Mononuclear cell (primary cell): Measurements from ENCODE around the gene CTTNBP2. TPM values are rescaled to one million over a fixed set of nuclear protein-coding genes. Genes with fewer than 3 reads are reported as not detected.

Experiments
- H3K27me3 ChIP-seq: 2 replicates; pipeline ENCODE4 v1.6.0; 2011; ENCODE audit warnings: low read length, control low read depth; ENCODE audit not compliant: insufficient read depth
- H3K4me1 ChIP-seq: 2 replicates; pipeline ENCODE4 v1.5.1; 2011; ENCODE audit warnings: mild to moderate bottlenecking, low read length, control low read depth; ENCODE audit not compliant: insufficient read depth
- H3K4me3 ChIP-seq: 2 replicates; pipeline ENCODE4 v1.5.1; 2011; ENCODE audit warnings: mild to moderate bottlenecking, low read length, moderate library complexity
- H3K9me3 ChIP-seq: 2 replicates; pipeline ENCODE4 v1.5.1; 2011; ENCODE audit warnings: low read depth, mild to moderate bottlenecking, control low read depth, low read length
- total RNA-seq: library from RNA; depleted of rRNA; stranded (reverse); fragments of >200 nt; gene quantifications from one replicate; pipeline ENCODE4 v1.2.3, GENCODE V29; 2012

The CTTNBP2 gene
- total RNA-seq, 1 donor: 0.10 TPM

GRCh38 chr7:117811696-117812095 is 61.5 kb downstream of the CTTNBP2 start:
- H3K4me1 ChIP-seq: no peaks in the 10 kb centered on the region

GRCh38 chr7:117810642-117811512 is 62.4 kb downstream of the CTTNBP2 start:
- Histone ChIP-seq H3K4me3 (no peak overlapping the region), H3K27me3 (no peaks in the 10 kb centered on the region), H3K4me1 (no peaks in the 10 kb centered on the region), H3K9me3 (no peaks in the 10 kb centered on the region)

More at GRCh38 chr7:117811696-117812095, 61.5 kb downstream of the CTTNBP2 start:
- Histone ChIP-seq H3K27me3 (no peaks in the 10 kb centered on the region), H3K9me3 (no peaks in the 10 kb centered on the region), H3K4me3 (no peak overlapping the region)

DNA sequence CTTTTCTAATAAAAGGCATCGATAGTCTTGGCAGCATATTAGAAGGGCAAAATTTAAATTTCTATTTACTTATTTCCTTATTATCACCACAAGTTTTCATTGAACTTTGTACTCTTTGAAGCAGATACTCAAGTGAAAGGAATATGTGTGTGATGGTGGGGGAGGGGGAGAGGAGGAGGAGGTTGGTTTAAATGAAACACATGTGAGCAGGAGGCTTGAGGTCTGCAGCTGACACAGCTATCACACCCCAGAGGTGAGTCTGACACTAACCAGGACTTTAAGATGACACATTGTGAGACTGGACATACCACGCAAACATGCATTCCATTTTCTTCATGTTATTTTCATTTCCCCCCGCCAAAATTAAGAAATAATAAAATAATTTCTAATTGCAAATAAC is 63.3 kb downstream of the CTTNBP2 start:
- no peaks in the 10 kb centered on the region for H3K4me1 ChIP-seq
- no peaks in the 10 kb centered on the region for H3K9me3 ChIP-seq
- no peaks in the 10 kb centered on the region for H3K27me3 ChIP-seq
- no peak overlapping the region for H3K4me3 ChIP-seq

DNA sequence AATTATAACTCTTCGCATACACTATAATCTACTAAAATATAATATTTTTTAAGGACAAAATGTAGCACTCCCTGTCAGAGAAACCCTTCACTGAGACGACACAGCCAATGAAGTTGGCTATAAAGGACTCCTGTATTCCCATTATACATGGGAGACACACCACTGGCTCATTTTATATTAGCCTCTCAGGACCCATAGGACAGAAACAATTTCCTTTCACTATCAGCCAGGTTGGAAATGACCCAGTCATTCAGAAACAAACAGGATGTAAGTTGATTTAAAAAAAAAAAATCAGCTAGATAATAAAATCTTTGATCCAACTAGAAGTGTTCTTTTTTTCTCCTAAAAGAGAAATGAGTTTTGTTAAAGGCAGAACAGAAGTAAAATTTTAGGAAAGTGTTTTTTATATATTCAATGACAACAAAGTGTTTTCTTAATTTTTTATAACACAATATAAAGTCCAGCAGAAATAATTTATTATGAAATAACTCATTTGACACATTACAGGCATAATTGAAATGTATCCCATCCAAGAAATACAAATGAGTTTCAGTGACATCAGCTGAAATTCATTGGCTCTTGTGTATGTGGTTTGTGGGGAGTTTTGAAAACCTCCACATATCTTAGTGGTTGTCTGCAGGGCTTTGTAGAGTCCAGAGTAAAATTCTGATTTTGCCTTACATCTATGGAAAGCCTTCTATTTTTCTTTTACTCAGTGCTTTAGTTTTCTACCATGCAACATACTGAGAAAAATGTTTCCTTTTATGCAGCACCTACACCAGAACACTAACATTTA is 64.1 kb downstream of the CTTNBP2 start:
- no peaks in the 10 kb centered on the region for H3K27me3 ChIP-seq
- H3K9me3 ChIP-seq: no peaks in the 10 kb centered on the region
- H3K4me3 ChIP-seq: no peak overlapping the region
- no peaks in the 10 kb centered on the region for H3K4me1 ChIP-seq

- no peaks in the 10 kb centered on the region for H3K4me1 ChIP-seq
- no peaks in the 10 kb centered on the region for H3K9me3 ChIP-seq
- no peak overlapping the region for H3K4me3 ChIP-seq
- H3K27me3 ChIP-seq: no peaks in the 10 kb centered on the region
Observed at GRCh38 chr7:117808341-117808757, 64.9 kb downstream of the CTTNBP2 start.

- H3K4me1 ChIP-seq: no peaks in the 10 kb centered on the region
- H3K4me3 ChIP-seq: no peak overlapping the region
- H3K9me3 ChIP-seq: no peaks in the 10 kb centered on the region
- H3K27me3 ChIP-seq: no peaks in the 10 kb centered on the region
Observed at GRCh38 chr7:117807676-117808075, 65.6 kb downstream of the CTTNBP2 start.

DNA sequence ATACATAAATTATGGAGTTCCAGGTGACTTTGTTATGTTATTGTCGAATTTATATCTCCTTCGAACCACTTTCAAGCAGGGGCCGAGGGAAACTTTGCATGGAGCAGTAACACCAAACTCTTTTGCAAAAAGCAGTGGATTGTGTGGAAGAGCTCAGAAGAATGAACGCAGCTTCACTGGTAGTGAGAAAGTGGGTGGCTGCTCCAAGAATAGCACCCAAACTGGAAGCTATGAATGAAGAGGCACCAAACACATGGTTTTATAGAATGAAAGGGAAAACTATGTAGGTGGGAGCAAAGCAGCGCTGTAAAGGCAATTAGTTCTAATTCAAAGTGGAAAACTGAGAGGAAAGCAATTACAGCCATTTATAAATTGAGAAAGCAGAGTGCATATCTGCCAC is 67.2 kb downstream of the CTTNBP2 start:
- H3K4me3 ChIP-seq: no peak overlapping the region
- no peaks in the 10 kb centered on the region for H3K4me1 ChIP-seq
- H3K9me3 ChIP-seq: no peaks in the 10 kb centered on the region
- no peaks in the 10 kb centered on the region for H3K27me3 ChIP-seq

- Histone ChIP-seq H3K27me3 (no peaks in the 10 kb centered on the region), H3K9me3 (no peaks in the 10 kb centered on the region), H3K4me1 (no peaks in the 10 kb centered on the region), H3K4me3 (no peak overlapping the region)
Observed at GRCh38 chr7:117805241-117805640, 68.0 kb downstream of the CTTNBP2 start.

DNA sequence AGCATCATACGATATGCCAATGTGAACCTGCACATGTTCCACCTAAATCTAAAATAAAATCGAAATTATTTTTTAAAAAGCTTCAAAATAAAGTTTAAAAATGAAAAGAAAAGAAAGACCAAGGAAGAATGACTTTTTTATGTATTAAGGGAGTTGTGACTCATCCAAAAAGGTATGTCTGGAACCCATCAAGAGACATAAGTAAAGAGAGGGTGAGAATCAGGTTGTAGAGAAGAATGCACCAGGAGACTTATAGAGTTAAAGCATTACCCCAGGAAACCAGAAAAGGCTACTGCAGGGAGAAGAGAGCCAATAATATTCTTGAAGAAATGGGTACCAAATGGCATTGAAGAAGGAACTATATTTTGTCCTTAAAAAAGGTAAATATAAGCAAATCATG is 69.8 kb downstream of the CTTNBP2 start:
- Histone ChIP-seq H3K4me3 (no peak overlapping the region), H3K4me1 (no peaks in the 10 kb centered on the region), H3K27me3 (peaks cover under 1% of the 10 kb centered on the region), H3K9me3 (no peaks in the 10 kb centered on the region)

GRCh38 chr7:117802660-117803059 is 70.6 kb downstream of the CTTNBP2 start:
- Histone ChIP-seq H3K27me3 (peaks cover 3% of the 10 kb centered on the region), H3K4me3 (no peak overlapping the region), H3K9me3 (no peaks in the 10 kb centered on the region), H3K4me1 (no peaks in the 10 kb centered on the region)

- no peaks in the 10 kb centered on the region for H3K4me1 ChIP-seq
- H3K9me3 ChIP-seq: no peaks in the 10 kb centered on the region
- peaks cover 3% of the 10 kb centered on the region for H3K27me3 ChIP-seq
- no peak overlapping the region for H3K4me3 ChIP-seq
Observed at GRCh38 chr7:117800841-117801240, 72.4 kb downstream of the CTTNBP2 start.

- no peak overlapping the region for H3K4me3 ChIP-seq
- H3K9me3 ChIP-seq: no peaks in the 10 kb centered on the region
- H3K4me1 ChIP-seq: no peaks in the 10 kb centered on the region
- H3K27me3 ChIP-seq: peaks cover 3% of the 10 kb centered on the region
Observed at GRCh38 chr7:117800406-117800805, 72.8 kb downstream of the CTTNBP2 start.

DNA sequence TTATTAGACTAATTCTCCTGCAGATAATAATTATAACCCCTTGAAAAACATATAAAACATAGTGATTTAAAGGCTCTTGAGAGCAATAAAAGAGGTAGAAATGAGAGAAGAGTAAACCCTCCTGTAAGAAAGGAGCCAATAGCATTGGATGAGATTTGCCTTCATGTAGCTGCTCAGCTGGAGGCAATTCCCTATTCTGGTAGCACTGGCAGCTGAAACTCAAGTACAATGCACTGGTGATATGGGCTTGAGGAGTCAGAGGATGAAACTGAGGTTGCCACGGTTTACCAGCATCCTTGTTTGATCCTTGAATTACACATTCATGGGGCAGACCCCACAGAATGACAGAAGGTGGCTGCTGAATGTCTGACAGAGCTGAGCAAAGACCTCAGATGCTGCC is 76.4 kb downstream of the CTTNBP2 start:
- Histone ChIP-seq H3K4me3 (no peak overlapping the region), H3K9me3 (no peaks in the 10 kb centered on the region), H3K27me3 (peaks cover 3% of the 10 kb centered on the region), H3K4me1 (peaks cover 8% of the 10 kb centered on the region)

- no peak overlapping the region for H3K4me3 ChIP-seq
- H3K27me3 ChIP-seq: peaks cover 3% of the 10 kb centered on the region
- peaks cover 14% of the 10 kb centered on the region for H3K4me1 ChIP-seq
- H3K9me3 ChIP-seq: no peaks in the 10 kb centered on the region
Observed at GRCh38 chr7:117793976-117794375, 79.3 kb downstream of the CTTNBP2 start.

DNA sequence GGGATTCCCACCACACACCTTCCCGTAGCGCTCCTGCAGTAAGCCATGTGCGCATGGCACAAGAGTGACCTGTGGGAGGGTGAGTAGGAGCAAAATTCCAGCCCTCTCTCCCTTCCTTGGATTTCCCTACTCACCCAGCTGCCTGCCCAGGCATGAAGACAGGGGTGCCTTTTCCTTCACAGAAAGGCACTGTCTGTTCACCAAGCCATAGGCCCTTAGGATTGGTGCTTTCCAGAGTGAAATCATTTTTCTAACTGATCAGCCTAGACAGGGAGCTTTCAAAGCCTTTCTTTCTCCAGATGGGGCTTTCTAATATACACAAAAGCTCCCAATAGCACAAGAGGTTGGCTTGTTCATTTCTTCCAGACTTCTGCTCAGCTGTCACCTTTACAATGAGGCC is 79.7 kb downstream of the CTTNBP2 start:
- peaks cover 14% of the 10 kb centered on the region for H3K4me1 ChIP-seq
- H3K4me3 ChIP-seq: no peak overlapping the region
- no peaks in the 10 kb centered on the region for H3K9me3 ChIP-seq
- peaks cover 3% of the 10 kb centered on the region for H3K27me3 ChIP-seq
